ENCODE data around the gene GMPR2. TPM values are rescaled to one million over a fixed set of nuclear protein-coding genes. Genes with fewer than 3 reads are reported as not detected.

GMPR2 gene
- total RNA-seq, 5 donors from 2014 or later (not counting 1 experiment from before 2014, with no cell fraction given), result 53.8 to 81.2 (median 64.0) TPM

- H3K4me1 Mint-ChIP-seq, result peaks cover 53 to 63% (median 55%) of the 10 kb centered on the region in 3 donors
- no peaks in the 10 kb centered on the region for H3K27me3 ChIP-seq (replicated peaks in 1 of 2; ENCODE audit: control insufficient read depth in 2 of 2, extremely low read depth in 1 of 2, insufficient read depth in 2 of 2, low read length in 1 of 2)
- peaks cover 11 to 46% of the 10 kb centered on the region in 2 experiments for H3K4me1 ChIP-seq (ENCODE audit: control insufficient read depth in 1 of 2, extremely low read depth in 1 of 2, insufficient read depth in 2 of 2, low read length in 2 of 2)
- H3K4me3 Mint-ChIP-seq, result no peak overlapping the region
- H3K9me3 Mint-ChIP-seq, result no peaks in the 10 kb centered on the region
- no peak overlapping the region for H3K27ac Mint-ChIP-seq
- no peak overlapping the region for H3K4me3 ChIP-seq (ENCODE audit: control insufficient read depth in 1 of 2, extremely low read depth in 1 of 2, low read length in 1 of 2)
- POLR2A ChIA-PET, result interaction anchor here in 1 of 2 donors (0.6 to 0.7 kb wide), 2 partner anchors 8 to 30 kb away, joined by 3 to 5 read pairs; no protein-coding TSS in a partner anchor
- no peaks in the 10 kb centered on the region for H3K9me3 ChIP-seq
- H3K36me3 ChIP-seq (ENCODE audit: control insufficient read depth in 2 of 2, extremely low read depth in 1 of 2, insufficient read depth in 1 of 2, low read length in 1 of 2), result peaks cover 15 to 39% of the 10 kb centered on the region in 2 donors
- DNase-seq (no peak), ATAC-seq (replicated peaks in 1 of 4) (no peak)
- no peaks in the 10 kb centered on the region for H3K27me3 Mint-ChIP-seq
- CTCF ChIA-PET, result no interaction called here
- peaks cover 23% of the 10 kb centered on the region for H3K36me3 Mint-ChIP-seq
- H3K27ac ChIP-seq (ENCODE audit: low read length), result no peak overlapping the region
- WGBS (ENCODE audit: insufficient coverage), result 88% methylated on average over 8 of the region's 10 CpGs
Observed at GRCh38 chr14:24190416-24190815, 42.3 kb upstream of the GMPR2 start.

- Histone ChIP-seq H3K27me3 (replicated peaks in 1 of 2; ENCODE audit: control insufficient read depth in 2 of 2, extremely low read depth in 1 of 2, insufficient read depth in 2 of 2, low read length in 1 of 2) (no peaks in the 10 kb centered on the region), H3K4me3 (ENCODE audit: control insufficient read depth in 1 of 2, extremely low read depth in 1 of 2, low read length in 1 of 2) (no peak overlapping the region), H3K36me3 (ENCODE audit: control insufficient read depth in 2 of 2, extremely low read depth in 1 of 2, insufficient read depth in 1 of 2, low read length in 1 of 2) (peaks cover 15 to 23% of the 10 kb centered on the region in 2 donors), H3K27ac (ENCODE audit: low read length) (no peak overlapping the region), H3K4me1 (ENCODE audit: control insufficient read depth in 1 of 2, extremely low read depth in 1 of 2, insufficient read depth in 2 of 2, low read length in 2 of 2) (peaks cover 14 to 48% of the 10 kb centered on the region in 2 experiments), H3K9me3 (no peaks in the 10 kb centered on the region)
- H3K36me3 Mint-ChIP-seq, result peaks cover 17% of the 10 kb centered on the region
- 89% methylated on average over 9 of the region's 15 CpGs for WGBS (ENCODE audit: insufficient coverage)
- ATAC-seq (replicated peaks in 1 of 4) (no peak), DNase-seq (no peak)
- H3K4me3 Mint-ChIP-seq, result peak overlapping the region in 1 of 3 donors; percentile 26
- H3K27me3 Mint-ChIP-seq, result no peaks in the 10 kb centered on the region
- peaks cover 55 to 63% (median 60%) of the 10 kb centered on the region in 3 donors for H3K4me1 Mint-ChIP-seq
- peak overlapping the region in 1 of 2 donors; percentile 79 for H3K27ac Mint-ChIP-seq
- CTCF ChIA-PET, result no interaction called here
- POLR2A ChIA-PET, result no interaction called here
- H3K9me3 Mint-ChIP-seq, result no peaks in the 10 kb centered on the region
Observed at GRCh38 chr14:24192933-24193332, 39.8 kb upstream of the GMPR2 start.

- Mint-ChIP-seq H3K27me3 (no peaks in the 10 kb centered on the region), H3K4me3 (peak overlapping the region; percentile 87 to 93 (median 92)), H3K27ac (peak overlapping the region; percentile 96 to 98), H3K9me3 (no peaks in the 10 kb centered on the region), H3K4me1 (peaks cover 52 to 63% (median 61%) of the 10 kb centered on the region in 3 donors), H3K36me3 (peaks cover 25% of the 10 kb centered on the region)
- Histone ChIP-seq H3K36me3 (ENCODE audit: control insufficient read depth in 2 of 2, extremely low read depth in 1 of 2, insufficient read depth in 1 of 2, low read length in 1 of 2) (peaks cover 15 to 26% of the 10 kb centered on the region in 2 donors), H3K27me3 (replicated peaks in 1 of 2; ENCODE audit: control insufficient read depth in 2 of 2, extremely low read depth in 1 of 2, insufficient read depth in 2 of 2, low read length in 1 of 2) (no peaks in the 10 kb centered on the region), H3K4me1 (ENCODE audit: control insufficient read depth in 1 of 2, extremely low read depth in 1 of 2, insufficient read depth in 2 of 2, low read length in 2 of 2) (peaks cover 14 to 42% of the 10 kb centered on the region in 2 experiments), H3K27ac (ENCODE audit: low read length) (peak overlapping the region; percentile 98), H3K4me3 (ENCODE audit: control insufficient read depth in 1 of 2, extremely low read depth in 1 of 2, low read length in 1 of 2) (peak overlapping the region; percentile 76 to 98), H3K9me3 (no peaks in the 10 kb centered on the region)
- no peak for DNase-seq
- POLR2A ChIA-PET, result interaction anchor here in 1 of 2 donors (2.6 to 3.7 kb wide), 2 partner anchors 14 to 18 kb away, joined by 16 to 17 read pairs; partner anchors contain the start of gene CHMP4A
- whole genome bisulfite sequencing (ENCODE audit: insufficient coverage), result 100% methylated on average over 2 of the region's 7 CpGs
- ATAC-seq (replicated peaks in 1 of 4), result no peak
- CTCF ChIA-PET, result interaction anchor here in 1 of 2 donors (0.5 to 1.4 kb wide), 2 partner anchors 20 to 237 kb away, joined by 4 to 5 read pairs; no protein-coding TSS in a partner anchor
Observed at GRCh38 chr14:24194186-24194872, 38.4 kb upstream of the GMPR2 start.

- 70% methylated on average over 7 of the region's 8 CpGs for WGBS (ENCODE audit: insufficient coverage)
- no peaks in the 10 kb centered on the region for H3K27me3 Mint-ChIP-seq
- peaks cover 12 to 26% of the 10 kb centered on the region in 2 donors for H3K36me3 ChIP-seq (ENCODE audit: control insufficient read depth in 2 of 2, extremely low read depth in 1 of 2, insufficient read depth in 1 of 2, low read length in 1 of 2)
- H3K9me3 Mint-ChIP-seq, result no peaks in the 10 kb centered on the region
- H3K27ac Mint-ChIP-seq, result peak overlapping the region; percentile 96 to 98
- H3K27me3 ChIP-seq (replicated peaks in 1 of 2; ENCODE audit: control insufficient read depth in 2 of 2, extremely low read depth in 1 of 2, insufficient read depth in 2 of 2, low read length in 1 of 2), result no peaks in the 10 kb centered on the region
- ChIA-PET POLR2A (interaction anchor here in 1 of 2 donors (0.7 to 3.7 kb wide), 3 partner anchors 10 to 17 kb away, joined by 3 to 17 read pairs (median 16); partner anchors contain the start of gene CHMP4A), CTCF (interaction anchor here in 1 of 2 donors (1.4 kb wide), 1 partner anchor 237 kb away, joined by 5 read pairs; no protein-coding TSS in a partner anchor)
- peaks cover 25% of the 10 kb centered on the region for H3K36me3 Mint-ChIP-seq
- H3K9me3 ChIP-seq, result no peaks in the 10 kb centered on the region
- H3K4me1 Mint-ChIP-seq, result peaks cover 50 to 64% (median 61%) of the 10 kb centered on the region in 3 donors
- peak overlapping the region; percentile 98 for H3K27ac ChIP-seq (ENCODE audit: low read length)
- H3K4me3 Mint-ChIP-seq, result peak overlapping the region; percentile 87 to 93 (median 92)
- no peak for DNase-seq
- H3K4me1 ChIP-seq (ENCODE audit: control insufficient read depth in 1 of 2, extremely low read depth in 1 of 2, insufficient read depth in 2 of 2, low read length in 2 of 2), result peaks cover 14 to 43% of the 10 kb centered on the region in 2 experiments
- no peak for ATAC-seq (replicated peaks in 1 of 4)
- peak overlapping the region; percentile 76 to 98 for H3K4me3 ChIP-seq (ENCODE audit: control insufficient read depth in 1 of 2, extremely low read depth in 1 of 2, low read length in 1 of 2)
Observed at GRCh38 chr14:24194873-24195185, 37.9 kb upstream of the GMPR2 start.

- ChIA-PET POLR2A (interaction anchor here (0.6 to 3.7 kb wide), 11 partner anchors 10 to 203 kb away, joined by 3 to 17 read pairs (median 4); partner anchors contain the start of genes CHMP4A (in 1 of the 2), DCAF11 (in 1 of the 2), MDP1 (in 1 of the 2) and NRL (in 1 of the 2)), CTCF (interaction anchor here (1.1 to 1.4 kb wide), 2 partner anchors 40 to 236 kb away, joined by 3 to 5 read pairs; no protein-coding TSS in a partner anchor)
- ATAC-seq (replicated peaks in 1 of 4) (peak; percentile 91 to 94 (median 93)), DNase-seq (peak; percentile 79 to 93 (median 89))
- peak within 1 kb of the TSS; percentile 76 to 98 for H3K4me3 ChIP-seq (ENCODE audit: control insufficient read depth in 1 of 2, extremely low read depth in 1 of 2, low read length in 1 of 2)
- peak within 1 kb of the TSS; percentile 96 to 98 for H3K27ac Mint-ChIP-seq
- H3K27ac ChIP-seq (ENCODE audit: low read length), result peak within 1 kb of the TSS; percentile 98
- peaks cover 12 to 22% of the 10 kb centered on the region in 2 donors for H3K36me3 ChIP-seq (ENCODE audit: control insufficient read depth in 2 of 2, extremely low read depth in 1 of 2, insufficient read depth in 1 of 2, low read length in 1 of 2)
- H3K36me3 Mint-ChIP-seq, result peaks cover 25% of the 10 kb centered on the region
- H3K9me3 ChIP-seq, result no peaks in the 10 kb centered on the region
- H3K9me3 Mint-ChIP-seq, result no peaks in the 10 kb centered on the region
- H3K4me1 Mint-ChIP-seq, result peaks cover 49 to 68% (median 57%) of the 10 kb centered on the region in 3 donors
- H3K4me3 Mint-ChIP-seq, result peak within 1 kb of the TSS; percentile 87 to 93 (median 92)
- under 1% methylated on average over 89 of the region's 89 CpGs for WGBS (ENCODE audit: insufficient coverage)
- no peaks in the 10 kb centered on the region for H3K27me3 ChIP-seq (replicated peaks in 1 of 2; ENCODE audit: control insufficient read depth in 2 of 2, extremely low read depth in 1 of 2, insufficient read depth in 2 of 2, low read length in 1 of 2)
- H3K27me3 Mint-ChIP-seq, result no peaks in the 10 kb centered on the region
- H3K4me1 ChIP-seq (ENCODE audit: control insufficient read depth in 1 of 2, extremely low read depth in 1 of 2, insufficient read depth in 2 of 2, low read length in 2 of 2), result peaks cover 14 to 43% of the 10 kb centered on the region in 2 experiments
Observed at GRCh38 chr14:24195186-24196070, 37.3 kb upstream of the GMPR2 start, which contains the start of gene TM9SF1. Gene TM9SF1, minus strand, starts transcription at chr14:24195441. Its CDS starts 422 bp downstream, at chr14:24195019.
